HG03060 (cell line): ENCODE measurements around the gene PIK3R5.

ENCODE experiments used
- ATAC-seq: cut with Tn5 transposase; IDR thresholded peaks from one replicate; pipeline ENCODE4 v1.9.1; 2021; ENCODE audit warnings: low read depth, moderate number of reproducible peaks; ENCODE audit not compliant: unreplicated experiment

Gene PIK3R5

DNA sequence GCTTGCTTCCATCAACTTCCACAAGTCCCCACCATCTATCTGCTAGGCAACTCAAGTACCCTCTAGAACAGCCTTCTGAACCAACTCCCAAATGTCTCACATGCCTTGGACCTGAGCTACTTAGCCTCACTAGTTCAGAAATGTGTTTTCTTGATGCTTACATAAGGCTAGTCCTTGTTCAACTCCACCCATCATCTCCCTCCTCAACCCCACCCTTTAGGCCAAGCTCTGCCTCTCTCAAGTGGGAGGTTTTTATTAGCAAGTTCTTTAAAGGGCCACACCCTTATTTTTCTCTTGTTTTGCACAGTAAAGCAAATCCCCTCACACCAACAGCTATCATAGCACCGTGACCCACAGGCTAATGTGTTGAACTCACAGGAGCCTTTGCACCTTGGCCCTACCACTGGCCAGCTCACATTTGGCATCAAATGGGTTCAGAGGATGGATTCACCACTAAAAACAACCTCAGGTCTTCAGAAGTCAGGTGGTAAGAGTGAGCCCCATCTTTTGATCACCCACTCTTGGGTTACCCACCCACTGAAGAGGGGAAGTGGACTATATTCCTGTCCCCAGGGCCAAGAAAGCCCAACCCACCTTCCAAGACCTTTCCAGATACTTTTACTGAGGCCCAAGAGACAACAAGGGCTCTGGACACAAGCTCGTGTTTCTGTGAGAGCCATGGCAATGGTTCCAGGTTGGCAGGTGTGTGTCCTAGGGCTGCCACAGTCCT lies 12.2 kb downstream of the PIK3R5 start:
- no peak for ATAC-seq

GRCh38 chr17:8952191-8952590 lies 13.3 kb downstream of the PIK3R5 start:
- no peak for ATAC-seq

GRCh38 chr17:8951206-8951605 lies 14.3 kb downstream of the PIK3R5 start:
- ATAC-seq: no peak

DNA sequence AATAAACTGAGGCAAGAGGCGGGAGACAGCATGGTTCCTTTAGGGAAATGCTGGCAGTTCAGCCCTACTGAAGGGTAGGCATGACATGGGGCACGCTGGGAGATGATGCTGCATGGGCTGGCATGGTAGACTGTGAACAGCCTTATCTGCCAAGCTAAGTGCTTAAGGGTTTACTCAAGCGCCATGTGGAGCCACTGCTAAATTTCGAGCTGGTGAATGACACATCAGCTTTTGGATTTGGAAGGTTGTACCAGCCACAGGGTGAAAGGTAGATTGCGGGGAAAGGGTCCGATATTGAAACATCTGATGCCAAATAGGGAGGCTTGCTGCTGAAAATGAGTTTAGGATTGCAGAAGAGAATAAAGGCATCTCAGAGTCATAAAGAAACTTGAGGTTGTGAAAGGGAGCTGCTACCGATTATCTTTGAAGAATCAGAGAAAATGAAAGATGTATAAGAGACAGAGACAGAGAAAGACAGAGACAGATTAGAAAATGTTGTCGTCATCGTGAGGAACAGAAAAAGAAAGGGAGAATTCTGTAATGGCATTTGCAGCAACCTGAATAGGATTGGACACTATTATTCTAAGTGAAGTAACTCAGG lies 16.3 kb downstream of the PIK3R5 start:
- no peak for ATAC-seq

- no peak for ATAC-seq
Measured at GRCh38 chr17:8948462-8948861, 17.0 kb downstream of the PIK3R5 start.

DNA sequence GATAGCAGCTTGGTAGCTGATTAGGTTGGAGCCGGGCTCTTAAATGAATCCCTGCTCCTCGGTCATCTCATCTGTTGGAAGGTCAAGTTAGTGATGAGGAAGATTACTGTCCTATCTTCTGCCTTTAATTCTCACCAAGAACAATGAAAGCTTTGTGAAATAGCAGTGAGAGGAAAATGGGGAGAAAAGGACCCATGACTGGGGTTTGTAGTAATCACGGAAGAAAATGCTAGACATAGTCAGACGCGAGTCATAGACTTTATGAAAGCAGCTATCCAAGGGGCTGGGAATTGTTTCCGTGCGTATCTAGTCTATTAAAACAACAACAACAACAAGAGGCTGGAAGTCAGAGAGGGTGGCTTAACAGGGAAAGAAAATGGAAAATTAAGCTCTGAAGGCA lies 18.3 kb downstream of the PIK3R5 start:
- ATAC-seq: no peak

- ATAC-seq: no peak
Measured at GRCh38 chr17:8946476-8946875, 19.0 kb downstream of the PIK3R5 start.

DNA sequence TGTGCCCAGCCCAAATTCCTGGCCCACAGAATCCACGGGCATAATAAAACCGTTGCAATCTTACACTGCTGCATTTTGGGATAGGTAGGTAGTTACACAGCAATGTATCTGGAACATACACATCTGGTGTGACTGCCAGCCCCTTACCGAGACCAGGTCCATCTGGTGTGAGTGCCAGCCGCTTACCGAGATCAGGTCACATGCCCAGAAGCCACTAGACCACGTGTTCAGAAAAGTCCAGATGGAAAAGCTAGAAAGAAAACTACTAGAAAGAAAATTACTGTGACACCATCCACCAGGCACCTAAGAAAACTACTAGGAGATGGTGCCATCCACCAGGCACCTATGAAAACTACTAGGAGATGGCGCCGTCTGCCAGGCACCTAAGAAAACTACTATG lies 19.4 kb downstream of the PIK3R5 start:
- ATAC-seq: no peak

GRCh38 chr17:8944748-8945147 lies 20.8 kb downstream of the PIK3R5 start:
- no peak for ATAC-seq

DNA sequence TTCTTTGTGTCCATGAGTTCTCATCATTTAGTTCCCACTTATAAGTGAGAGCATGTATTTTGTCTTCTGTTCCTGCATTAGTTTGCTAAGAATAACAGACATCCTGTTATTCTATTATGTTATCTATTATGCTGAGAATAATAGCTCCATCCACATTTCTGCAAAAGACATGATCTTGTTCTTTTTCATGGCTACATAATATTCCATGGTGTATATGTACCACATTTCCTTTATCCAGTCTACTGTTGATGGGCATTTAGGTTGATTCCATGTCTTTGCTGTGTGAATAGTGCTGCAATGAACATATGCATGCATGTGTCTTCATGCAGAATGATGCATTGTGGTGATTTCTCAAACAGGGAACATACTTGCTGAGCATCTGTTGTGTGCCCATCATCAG lies 21.4 kb downstream of the PIK3R5 start:
- ATAC-seq: no peak

DNA sequence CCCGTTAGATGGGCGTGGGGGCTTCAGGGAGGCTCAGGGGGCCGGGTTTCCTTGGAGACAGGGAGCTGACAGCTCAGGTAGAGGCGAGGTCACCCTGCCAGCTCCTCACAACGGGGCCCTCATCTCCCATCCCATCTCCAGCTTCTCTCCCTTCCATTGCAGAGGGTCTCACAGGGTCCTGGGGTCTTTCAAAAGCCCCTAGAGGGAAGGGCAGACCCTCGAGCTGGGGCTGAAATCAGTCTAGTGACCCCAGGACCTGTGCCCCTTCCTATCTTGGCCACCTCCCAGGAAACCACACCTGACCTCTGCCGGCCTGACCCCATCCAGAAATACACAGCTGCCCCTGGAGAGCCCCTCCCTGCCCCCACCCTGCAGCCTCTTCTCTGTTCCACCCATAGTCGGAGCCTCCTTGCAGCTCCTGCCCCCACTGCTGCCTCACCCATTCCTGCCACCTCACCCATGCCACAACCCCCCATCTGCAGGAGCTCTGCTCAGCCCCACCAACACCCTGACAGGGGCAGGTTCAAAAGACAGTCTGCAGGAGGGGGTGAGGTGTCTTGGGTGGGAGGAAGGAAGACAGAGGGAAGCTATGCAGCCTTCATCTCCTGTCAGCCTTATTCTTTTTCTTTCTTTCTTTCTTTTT lies 23.4 kb downstream of the PIK3R5 start:
- ATAC-seq: no peak

DNA sequence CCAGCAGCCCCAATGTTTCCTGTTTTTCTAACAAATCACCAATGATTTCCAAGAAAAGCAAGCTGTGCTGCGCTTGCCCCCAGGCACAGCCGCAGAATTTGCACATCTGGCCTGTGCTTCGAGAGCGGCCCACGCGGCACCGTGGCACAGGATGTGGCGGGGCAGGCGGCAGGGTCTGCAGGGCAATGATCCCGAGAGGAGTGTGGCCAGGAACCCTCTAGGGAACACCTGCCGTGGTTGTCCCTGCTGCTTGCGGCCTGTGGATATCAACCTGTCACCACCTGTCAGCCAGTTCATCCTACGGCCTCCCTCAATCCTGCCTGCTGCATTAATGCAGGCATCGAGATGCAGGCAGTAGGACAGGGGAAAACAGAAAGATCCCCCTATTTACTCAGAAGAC lies 24.0 kb downstream of the PIK3R5 start:
- ATAC-seq: no peak

- ATAC-seq: no peak
Measured at GRCh38 chr17:8940866-8941471, 24.5 kb downstream of the PIK3R5 start.

GRCh38 chr17:8939496-8940334 lies 25.8 kb downstream of the PIK3R5 start:
- ATAC-seq: no peak

DNA sequence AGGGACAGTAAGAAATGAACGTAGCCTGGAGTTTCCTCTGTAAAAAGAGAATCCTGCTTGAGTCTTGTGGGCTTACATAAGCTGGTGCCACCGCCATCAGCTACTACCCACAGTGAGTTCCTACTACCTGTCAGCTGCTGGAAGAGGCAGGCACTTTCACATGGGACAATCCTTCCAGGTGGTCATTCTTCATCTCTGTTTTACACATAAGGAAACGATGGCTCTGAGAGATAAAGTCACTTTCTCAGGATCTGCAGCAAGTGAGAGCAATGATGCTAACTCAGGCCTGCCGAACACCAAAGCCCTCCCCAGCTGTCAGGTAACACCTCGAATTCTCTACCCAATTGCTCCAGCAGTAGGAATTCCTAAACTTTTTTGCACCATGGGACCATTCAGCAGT lies 26.6 kb downstream of the PIK3R5 start:
- ATAC-seq: no peak

DNA sequence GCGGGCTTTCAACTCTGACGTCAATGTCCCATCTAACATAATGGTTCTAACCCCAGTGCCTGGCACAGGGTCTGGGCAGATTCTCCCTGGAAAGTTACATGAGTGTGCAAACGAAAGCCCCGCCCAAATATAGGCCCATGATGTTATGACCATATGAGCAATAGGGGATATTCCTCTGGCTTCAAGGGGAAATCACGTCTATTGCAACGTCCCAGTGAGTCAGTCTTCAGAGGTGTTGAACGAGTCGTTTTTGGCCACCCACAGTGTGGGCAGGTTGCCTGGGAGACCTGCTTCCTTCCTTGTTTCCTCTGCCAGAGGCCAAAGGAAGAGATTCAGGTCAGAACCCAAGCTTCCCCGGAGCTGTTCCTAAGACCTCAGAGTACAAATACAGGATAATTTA lies 30.3 kb downstream of the PIK3R5 start:
- ATAC-seq: no peak

DNA sequence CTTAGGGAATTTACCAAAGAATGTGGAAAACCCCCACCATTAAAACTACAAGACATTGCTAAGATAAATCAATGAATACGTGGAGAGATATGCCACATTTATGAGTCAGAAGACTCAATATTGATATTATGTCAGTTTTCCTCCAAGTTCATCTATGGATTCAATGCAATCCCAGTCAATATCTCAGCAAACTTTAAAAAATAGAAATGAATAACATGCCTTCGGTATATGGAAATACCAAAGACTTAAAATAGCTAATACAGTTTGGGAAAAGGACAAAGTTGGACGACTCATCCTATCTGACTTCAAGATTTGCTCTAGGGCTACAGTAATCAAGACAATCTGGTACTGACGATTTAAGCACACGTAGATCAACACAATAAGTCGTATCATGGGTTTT lies 31.2 kb downstream of the PIK3R5 start:
- ATAC-seq: no peak

- ATAC-seq: no peak
Measured at GRCh38 chr17:8930649-8931048, 34.9 kb downstream of the PIK3R5 start.

- no peak for ATAC-seq
Measured at GRCh38 chr17:8928347-8928746, 37.2 kb downstream of the PIK3R5 start.

DNA sequence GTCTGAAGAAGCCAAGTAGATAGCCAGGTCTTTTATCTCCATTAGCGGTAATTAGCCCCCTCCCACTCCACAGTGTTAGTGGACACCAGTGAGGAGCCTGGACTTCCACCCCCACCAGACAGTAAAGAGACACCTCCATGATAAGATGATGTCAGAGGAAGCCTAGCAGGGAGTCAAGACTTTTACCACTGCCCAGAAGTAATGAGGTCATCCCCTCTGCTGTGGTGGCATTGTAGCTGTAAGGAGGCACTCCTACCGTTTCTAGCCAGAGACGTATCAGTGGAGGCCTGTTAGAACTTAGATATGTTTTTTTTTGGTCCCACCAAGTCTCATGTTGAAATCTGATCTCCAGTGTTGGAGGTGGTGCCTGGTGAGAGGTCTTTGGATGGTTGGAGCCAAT lies 38.1 kb downstream of the PIK3R5 start:
- ATAC-seq: no peak

GRCh38 chr17:8925808-8926207 lies 39.7 kb downstream of the PIK3R5 start:
- no peak for ATAC-seq
